ENCODE measurements around the gene SNAP29. TPM values are rescaled to one million over a fixed set of nuclear protein-coding genes. Genes with fewer than 3 reads are reported as not detected.

Gene SNAP29
- total and polyA plus RNA-seq, 2 experiments from 2014 or later, result 8.2 to 22.9 TPM

DNA sequence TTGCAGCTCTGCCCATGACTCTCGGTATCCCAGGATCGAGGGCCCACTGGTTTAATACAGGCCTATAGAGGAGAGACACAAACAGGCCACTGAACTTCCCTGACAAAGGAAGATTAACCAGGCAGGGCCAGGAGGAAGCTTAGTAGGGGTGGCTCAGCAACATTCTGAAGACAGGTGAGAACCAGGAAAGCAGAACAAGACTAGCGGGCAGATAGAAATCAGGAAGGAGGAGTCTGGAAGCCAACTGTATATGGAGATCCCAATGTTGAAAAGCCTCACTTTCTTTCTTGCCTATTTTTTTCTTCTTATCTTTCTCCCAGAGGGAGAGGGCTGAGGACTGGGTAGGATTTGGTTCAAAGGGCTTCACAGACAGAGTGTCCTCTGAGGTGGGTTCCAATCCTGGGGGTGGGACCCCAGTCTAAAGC is 5.6 kb upstream of the SNAP29 start:
- Histone ChIP-seq H3K27ac (ENCODE audit: low read depth) (no peak overlapping the region), H3K79me2 (replicated peaks; ENCODE audit: insufficient read depth) (peaks cover 92% of the 10 kb centered on the region)

More for the DNA sequence above, 5.6 kb upstream of the SNAP29 start:
- Histone ChIP-seq H3K27me3 (ENCODE audit: insufficient read depth) (no peaks in the 10 kb centered on the region), H3K9me2 (ENCODE audit: insufficient read depth) (no peaks in the 10 kb centered on the region), H2AFZ (no peak overlapping the region), H3K4me1 (ENCODE audit: insufficient read depth) (peaks cover 10% of the 10 kb centered on the region), H3F3A (replicated peaks; ENCODE audit: low read depth) (peaks cover 5% of the 10 kb centered on the region; the same call in 1 of the 2 replicates), H3K4me2 (no peak overlapping the region), H3K36me3 (ENCODE audit: insufficient read depth) (no peaks in the 10 kb centered on the region), H3K4me3 (no peak overlapping the region), H4K20me1 (replicated peaks; ENCODE audit: insufficient read depth) (peaks cover 5% of the 10 kb centered on the region; the same call in 1 of the 2 replicates)
- ATAC-seq, result no peak; the same call in 2 of the 3 replicates
- TF ChIP-seq CTCF (conservative IDR thresholded peaks at IDR 0.05; ENCODE audit: low read depth in 2 of 2), result no peak
- TF ChIP-seq STAT1 (IDR thresholded peaks at IDR 0.05; ENCODE audit: unreplicated experiment), result no peak
- TF ChIP-seq JUNB (IDR thresholded peaks at IDR 0.05; ENCODE audit: unreplicated experiment), result no peak
- TF ChIP-seq ZNF114 (CRISPR knock-in tag; IDR thresholded peaks at IDR 0.05), result no peak
- TF ChIP-seq CREB1 (CRISPR knock-in tag; IDR thresholded peaks at IDR 0.05; ENCODE audit: low read depth), result no peak
- TF ChIP-seq ETS1 (IDR thresholded peaks at IDR 0.05), result no peak
- TF ChIP-seq POLR2AphosphoS5 (IDR thresholded peaks at IDR 0.05; ENCODE audit: low read depth), result no peak
- no peak for TF ChIP-seq REST (IDR thresholded peaks at IDR 0.05; ENCODE audit: unreplicated experiment)
- no peak for TF ChIP-seq EZH2phosphoT487 (IDR thresholded peaks at IDR 0.05; ENCODE audit: unreplicated experiment)
- no peak for TF ChIP-seq EZH2 (IDR thresholded peaks at IDR 0.05; ENCODE audit: low read depth, unreplicated experiment)
- Mint-ChIP-seq H3K27ac (0 out of 2 replicates have a peak overlapping the region, but pooled peaks have one; percentile 24), H3K4me1 (peaks cover 28% of the 10 kb centered on the region), H3K9me3 (no peaks in the 10 kb centered on the region), H3K4me3 (no peak overlapping the region), H3K36me3 (ENCODE audit: low read depth) (no peaks in the 10 kb centered on the region), H3K27me3 (ENCODE audit: insufficient read depth, low read depth, poor library complexity) (peaks cover 6% of the 10 kb centered on the region)
- DNase-seq (ENCODE audit: low spot score), result no peak

All from GM23338 (cell line).